Mesenchymal stem cell (in vitro differentiated cells and primary cell): Measurements from ENCODE around the gene LPP.

ENCODE experiments used
- DNase-seq: peaks from one replicate; pipeline ENCODE4 v3.0.0-alpha.2; 2013
- H2AFZ ChIP-seq: one replicate; pipeline ENCODE4 v1.6.1; 2013; ENCODE audit warnings: low read depth, mild to moderate bottlenecking, control low read depth, inconsistent platforms, low read length, moderate library complexity
- H2AK5ac ChIP-seq: 2 replicates; pipeline ENCODE4 v1.6.1; 2013; ENCODE audit warnings: low read length, moderate library complexity, mild to moderate bottlenecking, inconsistent platforms; ENCODE audit not compliant: severe bottlenecking
- H2BK120ac ChIP-seq: one replicate; pipeline ENCODE4 v1.6.1; 2013; ENCODE audit warnings: low read depth, mild to moderate bottlenecking, inconsistent platforms, low read length, moderate library complexity
- H2BK12ac ChIP-seq, 2 experiments: one replicate each; pipeline ENCODE4 v1.6.1; 2013; ENCODE audit warnings: inconsistent platforms in 2 of 2, low read length in 2 of 2, mild to moderate bottlenecking in 2 of 2, moderate library complexity in 2 of 2, control low read depth in 1 of 2
- H2BK15ac ChIP-seq: one replicate; pipeline ENCODE4 v1.6.1; 2013; ENCODE audit warnings: mild to moderate bottlenecking, low read depth, inconsistent platforms; ENCODE audit not compliant: poor library complexity, severe bottlenecking
- H2BK5ac ChIP-seq: 2 replicates; pipeline ENCODE4 v1.6.1; 2013; ENCODE audit warnings: low read depth, mild to moderate bottlenecking, low read length, control low read depth, inconsistent platforms; ENCODE audit not compliant: poor library complexity, severe bottlenecking
- H3K14ac ChIP-seq, 2 experiments: one replicate each; pipeline ENCODE4 v1.6.1; 2013; ENCODE audit warnings: inconsistent platforms in 2 of 2, low read length in 2 of 2, control low read depth in 1 of 2, mild to moderate bottlenecking in 1 of 2, moderate library complexity in 1 of 2
- H3K18ac ChIP-seq, 2 experiments: one replicate each; pipeline ENCODE4 v1.6.1; 2013; ENCODE audit warnings: inconsistent platforms in 2 of 2, low read length in 2 of 2, control low read depth in 1 of 2, low read depth in 1 of 2, mild to moderate bottlenecking in 1 of 2
- H3K23ac ChIP-seq, 2 experiments: one replicate each; pipeline ENCODE4 v1.6.1; 2013; ENCODE audit warnings: inconsistent platforms in 2 of 2, low read length in 2 of 2, mild to moderate bottlenecking in 2 of 2, moderate library complexity in 2 of 2, control low read depth in 1 of 2
- H3K27ac ChIP-seq: 2 replicates; pipeline ENCODE4 v1.5.1; 2013; ENCODE audit warnings: mild to moderate bottlenecking, moderate library complexity, low read length, control low read depth, inconsistent platforms; ENCODE audit not compliant: poor library complexity, severe bottlenecking
- H3K27me3 ChIP-seq, 2 experiments: 2 replicates each; pipeline versions ENCODE4 v1.6.1 to v1.7.0; 2013; ENCODE audit warnings: low read length in 2 of 2, mild to moderate bottlenecking in 2 of 2, moderate library complexity in 2 of 2, control low read depth in 1 of 2, inconsistent platforms in 1 of 2; ENCODE audit not compliant: control insufficient read depth in 1 of 2, insufficient read depth in 1 of 2
- H3K36me3 ChIP-seq, 2 experiments: 2 replicates each; pipeline versions ENCODE4 v1.6.1 to v1.7.0; 2013; ENCODE audit warnings: low read length in 2 of 2, control low read depth in 1 of 2, inconsistent platforms in 1 of 2, low read depth in 1 of 2, mild to moderate bottlenecking in 1 of 2; ENCODE audit not compliant: insufficient read depth in 2 of 2, control insufficient read depth in 1 of 2
- H3K4ac ChIP-seq, 2 experiments: one replicate each; pipeline ENCODE4 v1.6.1; 2013; ENCODE audit warnings: inconsistent platforms in 2 of 2, low read length in 2 of 2, mild to moderate bottlenecking in 2 of 2, moderate library complexity in 2 of 2, control low read depth in 1 of 2, low read depth in 1 of 2
- H3K4me1 ChIP-seq: 2 replicates; pipeline ENCODE4 v1.6.1; 2013; ENCODE audit warnings: low read depth, low read length, control low read depth; ENCODE audit not compliant: control insufficient read depth, insufficient read depth
- H3K4me2 ChIP-seq: 2 replicates; pipeline ENCODE4 v1.6.1; 2013; ENCODE audit warnings: low read length, mild to moderate bottlenecking, inconsistent platforms; ENCODE audit not compliant: poor library complexity, severe bottlenecking
- H3K4me3 ChIP-seq, 2 experiments: 2 replicates each; pipeline versions ENCODE4 v1.5.1 to v1.7.0; 2013; ENCODE audit warnings: low read length in 2 of 2, mild to moderate bottlenecking in 2 of 2, control low read depth in 1 of 2, low read depth in 1 of 2; ENCODE audit not compliant: insufficient read depth in 1 of 2
- H3K79me1 ChIP-seq: replicated peaks from 2 replicates; pipeline ENCODE4 v1.6.1; 2013; ENCODE audit warnings: mild to moderate bottlenecking, control low read depth, low read length, inconsistent platforms; ENCODE audit not compliant: poor library complexity, severe bottlenecking
- H3K9ac ChIP-seq: 2 replicates; pipeline ENCODE4 v1.7.0; 2013; ENCODE audit warnings: mild to moderate bottlenecking, low read length, moderate library complexity
- H3K9me3 ChIP-seq: 2 replicates; pipeline ENCODE4 v1.7.0; 2013; ENCODE audit warnings: mild to moderate bottlenecking, low read length; ENCODE audit not compliant: control insufficient read depth
- H4K8ac ChIP-seq: one replicate; pipeline ENCODE4 v1.6.1; 2013; ENCODE audit warnings: inconsistent platforms, mild to moderate bottlenecking, low read length, moderate library complexity
- H4K91ac ChIP-seq: one replicate; pipeline ENCODE4 v1.6.1; 2013; ENCODE audit warnings: mild to moderate bottlenecking, low read length, inconsistent platforms
- WGBS: methylation state at CpG from one replicate; pipeline ENCODE4 v1.1.7; 2013; ENCODE audit warnings: mixed read lengths; 5-methylcytosine and 5-hydroxymethylcytosine counted together
- small RNA-seq: library from polyadenylated mRNA; stranded (forward); fragments of <200 nt; extraction: miRNeasy Mini kit (QIAGEN cat#:217004); gene quantifications from one replicate; pipeline ENCODE3, GENCODE V24; 2013; ENCODE audit warnings: low read depth

The LPP gene

GRCh38 chr3:188938999-188939398 is 785.0 kb downstream of the LPP start:
- Histone ChIP-seq H3K27me3 (no peaks in the 10 kb centered on the region), H3K36me3 (no peaks in the 10 kb centered on the region), H3K4me2 (no peak overlapping the region), H3K4me3 (no peak overlapping the region), H3K4ac (no peak overlapping the region), H3K27ac (no peak overlapping the region), H3K4me1 (no peaks in the 10 kb centered on the region), H3K23ac (no peak overlapping the region), H3K9me3 (no peaks in the 10 kb centered on the region), H2BK120ac (no peak overlapping the region), H3K79me1 (no peaks in the 10 kb centered on the region), H2BK12ac (no peak overlapping the region), H2BK15ac (no peak overlapping the region), H2BK5ac (no peak overlapping the region), H3K14ac (no peak overlapping the region), H3K18ac (no peak overlapping the region), H2AK5ac (peak overlapping the region; percentile 42), H2AFZ (no peak overlapping the region), H3K9ac (no peak overlapping the region), H4K8ac (no peak overlapping the region), H4K91ac (no peak overlapping the region)
- no peak for DNase-seq
- 99% methylated on average over 3 of the region's 3 CpGs for WGBS

GRCh38 chr3:188939814-188940572 is 786.0 kb downstream of the LPP start:
- Histone ChIP-seq H3K79me1 (no peaks in the 10 kb centered on the region), H3K36me3 (no peaks in the 10 kb centered on the region), H3K4me2 (no peak overlapping the region), H3K14ac (no peak overlapping the region), H2BK12ac (no peak overlapping the region), H2BK5ac (no peak overlapping the region), H3K4me1 (no peaks in the 10 kb centered on the region), H3K4me3 (no peak overlapping the region), H4K91ac (no peak overlapping the region), H3K9ac (no peak overlapping the region), H2BK15ac (no peak overlapping the region), H4K8ac (no peak overlapping the region), H2AFZ (no peak overlapping the region), H2AK5ac (no peak overlapping the region), H2BK120ac (no peak overlapping the region), H3K23ac (no peak overlapping the region), H3K27ac (no peak overlapping the region), H3K9me3 (no peaks in the 10 kb centered on the region), H3K27me3 (no peaks in the 10 kb centered on the region), H3K18ac (no peak overlapping the region), H3K4ac (no peak overlapping the region)
- WGBS = 97% methylated on average over 4 of the region's 5 CpGs
- DNase-seq = no peak

Small RNA genes within 50 kb of the gene (small RNA-seq; reads per million reads assigned to genes)
- gene MIR28 = 41,326 reads per million, percentile 100 among the genes with 10 or more reads in this experiment
